Liver (tissue), 9 donors: Measurements from ENCODE around the gene PRICKLE3. TPM values are rescaled to one million over a fixed set of nuclear protein-coding genes. Genes with fewer than 3 reads are reported as not detected.
"Not testable (repeated sequence)": the region's sequence is repeated elsewhere in the genome, so short reads cannot be mapped to it uniquely, and the experiment has no call there.

Experiments
- DNase-seq: peaks from one replicate; pipeline ENCODE4 v3.0.0-alpha.2; 2017; ENCODE audit warnings: low spot score
- H3K27ac ChIP-seq, 2 donors: one replicate each; pipeline ENCODE4 v1.7.0; 2013; ENCODE audit warnings: inconsistent platforms in 2 of 2, low read length in 2 of 2, control low read depth in 1 of 2, low read depth in 1 of 2, mild to moderate bottlenecking in 1 of 2
- H3K27me3 ChIP-seq, 4 donors: one replicate each; pipeline versions ENCODE4 v1.6.1 to v1.7.0; 2013; ENCODE audit warnings: low read length in 3 of 4, inconsistent platforms in 1 of 4, mild to moderate bottlenecking in 1 of 4, moderate library complexity in 1 of 4; ENCODE audit not compliant: control insufficient read depth in 4 of 4, insufficient read depth in 4 of 4
- H3K36me3 ChIP-seq, 4 donors: one replicate each; pipeline versions ENCODE4 v1.6.1 to v1.7.0; 2013; ENCODE audit warnings: low read length in 3 of 4, mild to moderate bottlenecking in 3 of 4, low read depth in 1 of 4, moderate library complexity in 1 of 4; ENCODE audit not compliant: control insufficient read depth in 4 of 4, insufficient read depth in 3 of 4
- H3K4me1 ChIP-seq, 4 donors: one replicate each; pipeline versions ENCODE4 v1.6.1 to v1.7.0; 2013; ENCODE audit warnings: low read length in 3 of 4, mild to moderate bottlenecking in 3 of 4, moderate library complexity in 1 of 4; ENCODE audit not compliant: control insufficient read depth in 4 of 4, insufficient read depth in 4 of 4
- H3K4me3 ChIP-seq, 3 donors: one replicate each; pipeline versions ENCODE4 v1.6.1 to v1.7.0; 2013; ENCODE audit warnings: low read length in 3 of 3, control low read depth in 1 of 3, low read depth in 1 of 3, mild to moderate bottlenecking in 1 of 3
- H3K9ac ChIP-seq, 2 donors: one replicate each; pipeline ENCODE4 v1.7.0; 2013; ENCODE audit warnings: low read length in 2 of 2, mild to moderate bottlenecking in 2 of 2, moderate library complexity in 2 of 2, control low read depth in 1 of 2, low read depth in 1 of 2
- H3K9me3 ChIP-seq, 4 donors: one replicate each; pipeline versions ENCODE4 v1.6.1 to v1.7.0; 2013; ENCODE audit warnings: low read length in 3 of 4; ENCODE audit not compliant: control insufficient read depth in 4 of 4
- FOXA1 ChIP-seq: IDR thresholded peaks from 2 replicates; pipeline ENCODE4 v1.6.1; 2016; ENCODE audit warnings: antibody characterized with exemption
- FOXA2 ChIP-seq: IDR thresholded peaks from 2 replicates; pipeline ENCODE4 v1.6.1; 2016; ENCODE audit warnings: antibody characterized with exemption
- JUND ChIP-seq, 2 donors: IDR thresholded peaks; 2 replicates each; pipeline ENCODE4 v1.6.1; 2016; ENCODE audit warnings: antibody characterized with exemption in 2 of 2
- MAX ChIP-seq: IDR thresholded peaks from 2 replicates; pipeline ENCODE4 v1.6.1; 2016; ENCODE audit warnings: antibody characterized with exemption
- NR2F2 ChIP-seq: IDR thresholded peaks from 2 replicates; pipeline ENCODE4 v1.6.1; 2016; ENCODE audit warnings: antibody characterized with exemption
- RAD21 ChIP-seq, 2 donors: IDR thresholded peaks; 2 replicates each; pipeline ENCODE4 v1.6.1; 2016; ENCODE audit warnings: antibody characterized with exemption in 2 of 2, mild to moderate bottlenecking in 2 of 2
- REST ChIP-seq: IDR thresholded peaks from 2 replicates; pipeline ENCODE4 v1.6.1; 2016; ENCODE audit warnings: antibody characterized with exemption, mild to moderate bottlenecking
- TAF1 ChIP-seq: conservative IDR thresholded peaks from 2 replicates; pipeline ENCODE4 v1.6.1; 2016; ENCODE audit warnings: antibody characterized with exemption, mild to moderate bottlenecking
- WGBS: extraction: QIAGEN DNeasy Blood & Tissue Kit; methylation state at CpG from one replicate; pipeline ENCODE4 v1.1.7; 2013; 5-methylcytosine and 5-hydroxymethylcytosine counted together
- polyA plus RNA-seq, 2 donors: library from polyadenylated mRNA; stranded (reverse) in 1 of 2; unstranded in 1 of 2; fragments of 200-250 nt in 1 of 2; fragments of >200 nt in 1 of 2; fragmentation: Nextera tagmentation in 1 of 2; extraction: Ambion mirVana in 1 of 2; gene quantifications; one replicate each; pipeline versions ENCODE4 v1.2.1 to v1.2.3, GENCODE V29; 2013 to 2015
- total RNA-seq, 2 donors: library from RNA; depleted of rRNA; stranded (reverse); fragments of >200 nt; gene quantifications; one replicate each; pipeline ENCODE4 v1.2.3, GENCODE V29; 2014
- TF ChIP-seq, protein P1 (sequence below): fragments of 150-350 bp; IDR thresholded peaks from 2 replicates; pipeline ENCODE4 v1.5.1; 2017; ENCODE audit warnings: improper control_type of control experiment, low read depth, low read length; ENCODE audit not compliant: missing input control
- donor health status: healthy.
- donor health status: healthy.
- donor health status: healthy.
- donor health status: healthy.
- donor health status: healthy.

PRICKLE3 gene
- total and polyA plus RNA-seq, 4 donors: 2.1 to 6.5 (median 2.9) TPM

- WGBS: 95% methylated on average over 43 of the region's 43 CpGs
- Histone ChIP-seq H3K4me1 (peaks cover 0 to 12% (median 7%) of the 10 kb centered on the region in 4 donors), H3K27ac (no peak overlapping the region), H3K4me3 (no peak overlapping the region), H3K36me3 (peaks cover 0 to 18% (median 2%) of the 10 kb centered on the region in 4 donors), H3K27me3 (no peaks in the 10 kb centered on the region), H3K9me3 (no peaks in the 10 kb centered on the region), H3K9ac (no peak overlapping the region)
- no peak for TF ChIP-seq MAX
- no peak for TF ChIP-seq TAF1
- no peak for TF ChIP-seq FOXA2
- TF ChIP-seq, protein P1, sequence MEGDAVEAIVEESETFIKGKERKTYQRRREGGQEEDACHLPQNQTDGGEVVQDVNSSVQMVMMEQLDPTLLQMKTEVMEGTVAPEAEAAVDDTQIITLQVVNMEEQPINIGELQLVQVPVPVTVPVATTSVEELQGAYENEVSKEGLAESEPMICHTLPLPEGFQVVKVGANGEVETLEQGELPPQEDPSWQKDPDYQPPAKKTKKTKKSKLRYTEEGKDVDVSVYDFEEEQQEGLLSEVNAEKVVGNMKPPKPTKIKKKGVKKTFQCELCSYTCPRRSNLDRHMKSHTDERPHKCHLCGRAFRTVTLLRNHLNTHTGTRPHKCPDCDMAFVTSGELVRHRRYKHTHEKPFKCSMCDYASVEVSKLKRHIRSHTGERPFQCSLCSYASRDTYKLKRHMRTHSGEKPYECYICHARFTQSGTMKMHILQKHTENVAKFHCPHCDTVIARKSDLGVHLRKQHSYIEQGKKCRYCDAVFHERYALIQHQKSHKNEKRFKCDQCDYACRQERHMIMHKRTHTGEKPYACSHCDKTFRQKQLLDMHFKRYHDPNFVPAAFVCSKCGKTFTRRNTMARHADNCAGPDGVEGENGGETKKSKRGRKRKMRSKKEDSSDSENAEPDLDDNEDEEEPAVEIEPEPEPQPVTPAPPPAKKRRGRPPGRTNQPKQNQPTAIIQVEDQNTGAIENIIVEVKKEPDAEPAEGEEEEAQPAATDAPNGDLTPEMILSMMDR: no peak
- no peak for TF ChIP-seq NR2F2
- TF ChIP-seq FOXA1: no peak
- TF ChIP-seq RAD21 (IDR thresholded peaks at IDR 0.05): no peak
- no peak for TF ChIP-seq JUND (IDR thresholded peaks at IDR 0.05)
- TF ChIP-seq REST: no peak
- DNase-seq: no peak
Observed at GRCh38 chrX:49175435-49176274, 10.5 kb downstream of the PRICKLE3 start.

- no peaks in the 10 kb centered on the region for H3K9me3 ChIP-seq
- 81% methylated on average over 3 of the region's 3 CpGs for WGBS
- no peaks in the 10 kb centered on the region for H3K27me3 ChIP-seq
- TF ChIP-seq RAD21 (IDR thresholded peaks at IDR 0.05): no peak
- TF ChIP-seq FOXA1: no peak
- TF ChIP-seq JUND (IDR thresholded peaks at IDR 0.05): no peak
- DNase-seq: no peak
- H3K4me3 ChIP-seq: no peak overlapping the region
- H3K27ac ChIP-seq: no peak overlapping the region
- peaks cover 0 to 14% (median 2%) of the 10 kb centered on the region in 4 donors for H3K36me3 ChIP-seq
- H3K4me1 ChIP-seq: peaks cover 0 to 12% (median 7%) of the 10 kb centered on the region in 4 donors
- no peak overlapping the region for H3K9ac ChIP-seq
Observed at GRCh38 chrX:49174723-49175122, 11.4 kb downstream of the PRICKLE3 start.

DNA sequence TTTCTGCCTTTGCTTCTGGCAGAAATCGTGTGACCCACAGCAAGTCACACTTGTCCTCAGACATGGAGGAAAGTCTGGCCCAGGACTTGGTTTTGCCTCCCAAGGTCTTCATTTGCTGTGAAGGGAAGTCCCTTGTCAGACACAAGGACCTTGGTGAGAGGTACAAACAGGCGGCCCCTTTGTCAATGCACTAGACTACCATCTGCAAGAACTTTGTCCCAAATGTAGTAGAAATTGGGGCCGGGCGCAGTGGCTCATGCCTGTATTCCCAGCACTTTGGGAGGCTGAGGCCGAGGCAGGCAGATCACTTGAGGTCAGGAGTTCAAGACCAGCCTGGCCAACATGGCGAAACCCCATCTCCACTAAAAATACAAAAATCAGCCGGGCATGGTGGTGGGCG is 12.6 kb downstream of the PRICKLE3 start:
- 96% methylated on average over 8 of the region's 8 CpGs for WGBS
- not testable (repeated sequence) for H3K36me3 ChIP-seq, H3K9ac ChIP-seq, H3K27ac ChIP-seq, H3K27me3 ChIP-seq, DNase-seq, H3K4me3 ChIP-seq, H3K9me3 ChIP-seq
- H3K4me1 ChIP-seq: peaks cover 0 to 12% (median 7%) of the 10 kb centered on the region in 4 donors
